GM12874 (cell line): ENCODE measurements around the gene OR6N2.

Source experiments
- CTCF ChIP-seq: IDR thresholded peaks from 2 replicates; pipeline ENCODE4 v1.5.1; 2011; ENCODE audit warnings: low read depth, mild to moderate bottlenecking, control low read depth, low read length, moderate library complexity; ENCODE audit not compliant: insufficient read depth

OR6N2 gene

GRCh38 chr1:158724442-158724841 is 56.6 kb downstream of the OR6N2 start:
- TF ChIP-seq CTCF: no peak
